PC-3 (cell line): ENCODE data around the gene AMER3. TPM values are rescaled to one million over a fixed set of nuclear protein-coding genes. Genes with fewer than 3 reads are reported as not detected.
A peak's percentile ranks its signal among the peaks of the same experiment; 100 is the strongest.

ENCODE experiments used
- ATAC-seq: fragments of 200-7000 bp; cut with Tn5 transposase; 2 replicates; pipeline ENCODE4 v1.9.1; 2020; ENCODE audit warnings: mild to moderate bottlenecking, moderate library complexity
- BruUV-seq: library from RNA; stranded (reverse); fragments of 400-500 nt; replicated peaks from 2 replicates; lab custom pipeline; 2021; lab: Mats Ljungman, UMichigan
- CTCF ChIA-PET: fragments of 300-600 bp; sonication (Branson Sonifier 250); formaldehyde crosslinking; loops from one replicate; lab custom pipeline; 2022; ENCODE audit warnings: antibody characterized with exemption; lab: Charles Lee
- POLR2A ChIA-PET: fragments of 300-600 bp; sonication (Branson Sonifier 250); formaldehyde crosslinking; loops from one replicate; lab custom pipeline; 2022; ENCODE audit warnings: antibody characterized with exemption; ENCODE audit not compliant: unreplicated experiment; lab: Charles Lee
- DNase-seq: peaks from one replicate; pipeline ENCODE4 v3.0.0-alpha.2; 2015
- H2AFZ ChIP-seq: fragments of 300-600 bp; sonication (generic); 2 replicates; pipeline ENCODE4 v1.6.0; 2016; ENCODE audit warnings: antibody characterized with exemption, low read length
- H3F3A ChIP-seq: fragments of 300-600 bp; sonication (generic); one replicate; pipeline ENCODE4 v1.6.0; 2017; ENCODE audit warnings: antibody characterized with exemption, low read length, control low read depth, mild to moderate bottlenecking; ENCODE audit not compliant: unreplicated experiment
- H3K27ac ChIP-seq: fragments of 300-600 bp; sonication (generic); 2 replicates; pipeline ENCODE4 v1.5.1; 2016; ENCODE audit warnings: mild to moderate bottlenecking, low read length
- H3K27me3 ChIP-seq: fragments of 300-600 bp; sonication (generic); 2 replicates; pipeline ENCODE4 v1.6.1; 2016; ENCODE audit warnings: low read length, mixed read lengths
- H3K36me3 ChIP-seq: fragments of 300-600 bp; sonication (generic); 2 replicates; pipeline ENCODE4 v1.6.1; 2016; ENCODE audit warnings: low read depth, mixed run types, low read length, mixed read lengths
- H3K4me1 ChIP-seq: fragments of 300-600 bp; sonication (generic); 2 replicates; pipeline ENCODE4 v1.5.1; 2016; ENCODE audit warnings: low read length; ENCODE audit not compliant: insufficient read depth
- H3K4me2 ChIP-seq: fragments of 300-600 bp; sonication (generic); 2 replicates; pipeline ENCODE4 v1.6.0; 2016; ENCODE audit warnings: low read length
- H3K4me3 ChIP-seq: fragments of 300-600 bp; sonication (generic); 2 replicates; pipeline ENCODE4 v1.5.1; 2016; ENCODE audit warnings: mild to moderate bottlenecking, low read length, mixed read lengths
- H3K79me2 ChIP-seq: fragments of 300-600 bp; sonication (generic); 2 replicates; pipeline ENCODE4 v1.6.1; 2017; ENCODE audit warnings: low read length, mixed read lengths
- H3K9ac ChIP-seq: fragments of 300-600 bp; sonication (generic); 2 replicates; pipeline ENCODE4 v1.6.0; 2016; ENCODE audit warnings: mild to moderate bottlenecking, low read length
- H3K9me2 ChIP-seq: fragments of 300-600 bp; sonication (generic); replicated peaks from 2 replicates; pipeline ENCODE4 v1.6.1; 2016; ENCODE audit warnings: mixed run types, low read length, mixed read lengths
- H3K9me3 ChIP-seq: fragments of 300-600 bp; sonication (generic); 2 replicates; pipeline ENCODE4 v1.6.1; 2016; ENCODE audit warnings: low read length, mixed read lengths
- H4K20me1 ChIP-seq: fragments of 300-600 bp; sonication (generic); 2 replicates; pipeline ENCODE4 v1.6.1; 2016; ENCODE audit warnings: low read length, mixed read lengths
- CTCF ChIP-seq: fragments of 300-600 bp; sonication (generic); conservative IDR thresholded peaks from 2 replicates; pipeline ENCODE4 v1.5.1; 2017; ENCODE audit warnings: antibody characterized with exemption, low read depth, mild to moderate bottlenecking, low read length
- EZH2 ChIP-seq: fragments of 300-600 bp; sonication (generic); IDR thresholded peaks from one replicate; pipeline ENCODE4 v1.6.1; 2017; ENCODE audit warnings: antibody characterized with exemption, mild to moderate bottlenecking, low read length; ENCODE audit not compliant: unreplicated experiment
- EZH2phosphoT487 ChIP-seq: fragments of 300-600 bp; sonication (generic); IDR thresholded peaks from 2 replicates; pipeline ENCODE4 v1.6.1; 2018; ENCODE audit warnings: mild to moderate bottlenecking, antibody characterized with exemption, low read length, borderline replicate concordance
- intact Hi-C: fragments of 100-400 bp; cut with micrococcal nuclease; formaldehyde crosslinking; loops from 2 replicates; pipeline ENCODE4 v1.9.0; 2023
- total RNA-seq: library from RNA; depleted of rRNA; stranded (reverse); fragments of >200 nt; gene quantifications from 2 replicates; pipeline ENCODE4 v1.2.3, GENCODE V29; 2014

Gene AMER3
- total RNA-seq, 1 experiment from 2014 or later, result not detected

GRCh38 chr2:130797493-130798435, 42.4 kb downstream of the AMER3 start:
- peak; percentile 89 for DNase-seq
- peak; percentile 92 for ATAC-seq
- no peak for TF ChIP-seq EZH2phosphoT487
- TF ChIP-seq CTCF, result peak; percentile 77

GRCh38 chr2:130798472-130799218, 43.3 kb downstream of the AMER3 start:
- ChIA-PET POLR2A (no interaction called here), CTCF (interaction anchor here (0.7 kb wide), 1 partner anchor 75 kb away, joined by 5 read pairs; no protein-coding TSS in a partner anchor)
- intact Hi-C loops, result loop anchor here (1.0 to 10.0 kb wide), 3 partner anchors 26 to 256 kb away; partner anchors contain the start of gene ARHGEF4
- DNase-seq, result no peak
- Histone ChIP-seq H3K36me3 (no peaks in the 10 kb centered on the region), H3K4me1 (peaks cover 8% of the 10 kb centered on the region; the same call in 1 of the 2 replicates), H4K20me1 (no peaks in the 10 kb centered on the region), H3K9ac (peak overlapping the region; percentile 90), H3F3A (no peaks in the 10 kb centered on the region), H3K4me2 (peak overlapping the region; percentile 94), H3K27me3 (no peaks in the 10 kb centered on the region), H3K9me2 (no peaks in the 10 kb centered on the region), H3K4me3 (peak overlapping the region; percentile 86), H3K27ac (no peak overlapping the region), H2AFZ (peak overlapping the region; percentile 94), H3K9me3 (no peaks in the 10 kb centered on the region), H3K79me2 (no peaks in the 10 kb centered on the region)
- ATAC-seq, result no peak
- TF ChIP-seq CTCF (no peak), EZH2phosphoT487 (no peak), EZH2 (no peak)
- BruUV-seq, result TSS peak; percentile 37

More at GRCh38 chr2:130797493-130798435, 42.4 kb downstream of the AMER3 start:
- Histone ChIP-seq H3K4me2 (peak overlapping the region; percentile 94), H3K27me3 (no peaks in the 10 kb centered on the region), H3K27ac (peak overlapping the region; percentile 61), H3K36me3 (no peaks in the 10 kb centered on the region), H3K4me1 (peaks cover 8% of the 10 kb centered on the region; the same call in 1 of the 2 replicates), H3K4me3 (peak overlapping the region; percentile 86), H3K9me2 (no peaks in the 10 kb centered on the region), H4K20me1 (no peaks in the 10 kb centered on the region), H2AFZ (peak overlapping the region; percentile 94), H3F3A (no peaks in the 10 kb centered on the region), H3K79me2 (no peaks in the 10 kb centered on the region), H3K9me3 (no peaks in the 10 kb centered on the region), H3K9ac (peak overlapping the region; percentile 90)
- POLR2A ChIA-PET, result no interaction called here
- intact Hi-C loops, result loop anchor here (1.0 to 10.0 kb wide), 5 partner anchors 27 to 257 kb away; partner anchors contain the start of gene ARHGEF4
- no TSS peak for BruUV-seq
- CTCF ChIA-PET, result interaction anchor here (0.5 to 1.1 kb wide), 12 partner anchors 15 to 629 kb away, joined by 3 to 23 read pairs (median 4); no protein-coding TSS in a partner anchor
